H1 (cell line): ENCODE results near the gene PER2.

Experiments
- BRCA1 ChIP-seq: IDR thresholded peaks from 2 replicates; pipeline ENCODE4 v1.6.1; 2012; ENCODE audit warnings: low read depth, low read length, improper control_type of control experiment
- CBX8 ChIP-seq: fragments of 300-800, 300-1000 bp; sonication (generic); IDR thresholded peaks from 2 replicates; pipeline ENCODE4 v1.7.1; 2016; ENCODE audit warnings: low read depth, low read length, borderline replicate concordance
- CHD2 ChIP-seq: IDR thresholded peaks from 2 replicates; pipeline ENCODE4 v1.6.1; 2012; ENCODE audit warnings: low read length, improper control_type of control experiment
- EZH2 ChIP-seq: fragments of 200-600 bp; sonication (generic); IDR thresholded peaks from 2 replicates; pipeline ENCODE4 v1.7.1; 2012; ENCODE audit warnings: low read depth, mild to moderate bottlenecking, moderate library complexity, low read length, inconsistent platforms; ENCODE audit not compliant: severe bottlenecking
- KDM1A ChIP-seq: fragments of 200-600, 300-600 bp; sonication (generic); IDR thresholded peaks from 2 replicates; pipeline ENCODE4 v1.7.1; 2016; ENCODE audit warnings: mild to moderate bottlenecking, low read length, borderline replicate concordance
- POLR2A ChIP-seq, 2 experiments: IDR thresholded peaks; 1 replicate in 1 of 2; 2 replicates in 1 of 2; pipeline ENCODE4 v1.6.1; 2011; ENCODE audit warnings: low read depth in 2 of 2, low read length in 2 of 2, mild to moderate bottlenecking in 2 of 2; ENCODE audit errors: control extremely low read depth in 1 of 2
- RAD21 ChIP-seq, 2 experiments: IDR thresholded peaks in 1 of 2; conservative IDR thresholded peaks in 1 of 2; 2 replicates each; pipeline ENCODE4 v1.6.1; 2011; ENCODE audit warnings: low read depth in 2 of 2, low read length in 2 of 2, improper control_type of control experiment in 1 of 2, inconsistent platforms in 1 of 2, mild to moderate bottlenecking in 1 of 2, moderate library complexity in 1 of 2
- SIN3A ChIP-seq, 2 experiments: IDR thresholded peaks in 1 of 2; conservative IDR thresholded peaks in 1 of 2; 2 replicates each; pipeline ENCODE4 v1.6.1; 2011 to 2012; ENCODE audit warnings: low read length in 2 of 2, improper control_type of control experiment in 1 of 2, low read depth in 1 of 2, mild to moderate bottlenecking in 1 of 2
- TF ChIP-seq, protein P1 (sequence below), 3 experiments: IDR thresholded peaks; 1 replicate in 2 of 3; 2 replicates in 1 of 3; pipeline versions ENCODE4 v1.5.1 to v1.6.1; 2011; ENCODE audit warnings: low read length in 3 of 3, mild to moderate bottlenecking in 3 of 3, inconsistent platforms in 2 of 3, low read depth in 1 of 3, moderate library complexity in 1 of 3; ENCODE audit not compliant: insufficient read depth in 1 of 3; ENCODE audit errors: control extremely low read depth in 1 of 3

DNA sequence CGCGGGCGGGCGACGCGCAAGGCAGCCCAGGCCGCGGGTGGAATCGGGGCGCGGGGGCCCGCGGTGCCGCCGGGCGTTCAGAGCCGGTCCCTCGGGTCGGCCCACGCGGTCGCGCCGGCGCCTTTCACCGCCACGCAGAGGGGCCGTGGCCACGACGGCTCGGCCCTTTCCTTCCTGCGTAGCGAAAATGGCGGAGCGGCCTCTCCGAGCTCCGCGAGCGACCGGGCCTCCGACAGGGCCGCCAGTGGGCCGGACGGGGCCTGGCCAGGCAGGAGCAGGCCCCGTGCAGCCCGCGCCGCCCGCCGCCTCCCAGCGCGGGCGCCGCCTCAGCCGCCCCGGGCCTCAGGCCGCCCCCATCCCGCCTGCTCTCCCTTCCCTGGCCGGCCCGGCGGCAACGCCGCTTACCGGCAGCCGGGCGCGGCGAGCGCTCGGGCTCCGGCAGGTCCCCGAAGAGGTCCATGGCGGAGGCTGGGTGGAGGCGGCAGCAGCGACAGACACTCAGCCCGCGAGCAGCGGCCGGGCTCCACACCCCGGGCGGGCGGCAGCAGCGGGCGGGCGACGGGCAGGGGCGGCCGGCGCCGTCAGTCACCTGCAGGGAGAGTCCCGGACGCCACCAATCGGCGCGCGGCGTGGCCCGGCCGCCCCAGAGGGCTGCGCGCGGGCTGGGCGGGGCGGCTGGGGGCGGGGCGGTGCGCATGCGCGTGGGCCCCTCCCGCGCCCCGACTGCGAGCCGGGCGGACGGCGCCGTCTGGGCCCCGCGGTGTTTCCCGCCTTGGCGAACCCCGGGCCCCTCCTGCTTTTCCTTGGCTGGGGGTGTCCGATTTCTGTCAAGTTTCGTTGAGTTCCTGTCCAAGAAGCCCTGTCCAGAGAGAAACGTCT, 85.1 kb downstream of the PER2 start, which contains the start of gene ILKAP:
- TF ChIP-seq, protein P1, sequence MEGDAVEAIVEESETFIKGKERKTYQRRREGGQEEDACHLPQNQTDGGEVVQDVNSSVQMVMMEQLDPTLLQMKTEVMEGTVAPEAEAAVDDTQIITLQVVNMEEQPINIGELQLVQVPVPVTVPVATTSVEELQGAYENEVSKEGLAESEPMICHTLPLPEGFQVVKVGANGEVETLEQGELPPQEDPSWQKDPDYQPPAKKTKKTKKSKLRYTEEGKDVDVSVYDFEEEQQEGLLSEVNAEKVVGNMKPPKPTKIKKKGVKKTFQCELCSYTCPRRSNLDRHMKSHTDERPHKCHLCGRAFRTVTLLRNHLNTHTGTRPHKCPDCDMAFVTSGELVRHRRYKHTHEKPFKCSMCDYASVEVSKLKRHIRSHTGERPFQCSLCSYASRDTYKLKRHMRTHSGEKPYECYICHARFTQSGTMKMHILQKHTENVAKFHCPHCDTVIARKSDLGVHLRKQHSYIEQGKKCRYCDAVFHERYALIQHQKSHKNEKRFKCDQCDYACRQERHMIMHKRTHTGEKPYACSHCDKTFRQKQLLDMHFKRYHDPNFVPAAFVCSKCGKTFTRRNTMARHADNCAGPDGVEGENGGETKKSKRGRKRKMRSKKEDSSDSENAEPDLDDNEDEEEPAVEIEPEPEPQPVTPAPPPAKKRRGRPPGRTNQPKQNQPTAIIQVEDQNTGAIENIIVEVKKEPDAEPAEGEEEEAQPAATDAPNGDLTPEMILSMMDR (IDR thresholded peaks at IDR 0.05; ENCODE audit: control extremely low read depth in 1 of 3, insufficient read depth in 1 of 3, low read depth in 1 of 3, low read length in 3 of 3): no peak
- TF ChIP-seq EZH2: no peak
- peak in 1 of 2 experiments; percentile 45; a peak in 2 of 3 replicates for TF ChIP-seq POLR2A (IDR thresholded peaks at IDR 0.05; ENCODE audit: control extremely low read depth in 1 of 2, low read depth in 2 of 2, low read length in 2 of 2)
- TF ChIP-seq KDM1A: no peak
- TF ChIP-seq CHD2: no peak
- no peak for TF ChIP-seq CBX8
- TF ChIP-seq SIN3A (conservative IDR thresholded peaks at IDR 0.05 in 1 of 2, IDR thresholded peaks at IDR 0.05 in 1 of 2; ENCODE audit: low read depth in 1 of 2, low read length in 2 of 2): no peak
- no peak for TF ChIP-seq BRCA1
- no peak for TF ChIP-seq RAD21 (IDR thresholded peaks at IDR 0.05 in 1 of 2, conservative IDR thresholded peaks at IDR 0.05 in 1 of 2; ENCODE audit: low read depth in 2 of 2, low read length in 2 of 2)
